MM.1S (cell line): ENCODE results near the gene DNA2.
"Not testable (repeated sequence)": the region's sequence is repeated elsewhere in the genome, so short reads cannot be mapped to it uniquely, and the experiment has no call there.

ENCODE experiments used
- DNase-seq: peaks from one replicate; pipeline ENCODE4 v3.0.0-alpha.2; 2015
- H2AFZ ChIP-seq: fragments of 300-600 bp; sonication (generic); 2 replicates; pipeline ENCODE4 v1.6.0; 2016; ENCODE audit warnings: antibody characterized with exemption, low read length
- H3F3A ChIP-seq: fragments of 300-600 bp; sonication (generic); 2 replicates; pipeline ENCODE4 v1.6.1; 2016; ENCODE audit warnings: mild to moderate bottlenecking, antibody characterized with exemption, low read length, moderate library complexity, mixed read lengths; ENCODE audit not compliant: insufficient read depth
- H3K27ac ChIP-seq: fragments of 300-600 bp; sonication (generic); 2 replicates; pipeline ENCODE4 v1.5.1; 2016; ENCODE audit warnings: mild to moderate bottlenecking, low read length
- H3K27me3 ChIP-seq: fragments of 300-600 bp; sonication (generic); replicated peaks from 2 replicates; pipeline ENCODE4 v1.6.0; 2016; ENCODE audit warnings: low read length; ENCODE audit not compliant: insufficient read depth
- H3K36me3 ChIP-seq: fragments of 300-600 bp; sonication (generic); replicated peaks from 2 replicates; pipeline ENCODE4 v1.6.1; 2016; ENCODE audit warnings: mild to moderate bottlenecking, low read length, mixed read lengths; ENCODE audit not compliant: insufficient read depth
- H3K4me1 ChIP-seq: fragments of 300-600 bp; sonication (generic); 2 replicates; pipeline ENCODE4 v1.6.1; 2016; ENCODE audit warnings: low read length, mixed read lengths
- H3K4me2 ChIP-seq: fragments of 300-600 bp; sonication (generic); 2 replicates; pipeline ENCODE4 v1.6.0; 2016; ENCODE audit warnings: low read depth, low read length
- H3K4me3 ChIP-seq: fragments of 300-600 bp; sonication (generic); 2 replicates; pipeline ENCODE4 v1.5.1; 2016; ENCODE audit warnings: low read length, mixed read lengths
- H3K79me2 ChIP-seq: fragments of 300-600 bp; sonication (generic); 2 replicates; pipeline ENCODE4 v1.6.1; 2016; ENCODE audit warnings: mixed run types, low read length, mixed read lengths
- H3K9ac ChIP-seq: fragments of 300-600 bp; sonication (generic); 2 replicates; pipeline ENCODE4 v1.6.1; 2016; ENCODE audit warnings: low read length, mixed read lengths
- H3K9me2 ChIP-seq: fragments of 300-600 bp; sonication (generic); replicated peaks from 2 replicates; pipeline ENCODE4 v1.6.1; 2016; ENCODE audit warnings: mild to moderate bottlenecking, low read length, mixed read lengths; ENCODE audit not compliant: insufficient read depth
- H3K9me3 ChIP-seq: fragments of 300-600 bp; sonication (generic); replicated peaks from 2 replicates; pipeline ENCODE4 v1.6.1; 2016; ENCODE audit warnings: mild to moderate bottlenecking, low read length, mixed read lengths; ENCODE audit not compliant: insufficient read depth
- H4K20me1 ChIP-seq: fragments of 300-600 bp; sonication (generic); 2 replicates; pipeline ENCODE4 v1.6.1; 2016; ENCODE audit warnings: mild to moderate bottlenecking, low read length, moderate library complexity, mixed read lengths; ENCODE audit not compliant: insufficient read depth
- CTCF ChIP-seq: fragments of 300-600 bp; sonication (generic); IDR thresholded peaks from 2 replicates; pipeline ENCODE4 v1.5.1; 2016; ENCODE audit warnings: antibody characterized with exemption, low read length, mixed read lengths
- EZH2 ChIP-seq: fragments of 300-600 bp; sonication (generic); optimal IDR thresholded peaks from 2 replicates; pipeline ENCODE3; 2017; ENCODE audit warnings: low read depth, mild to moderate bottlenecking, antibody characterized with exemption, low read length, mixed read lengths
- EZH2phosphoT487 ChIP-seq: fragments of 300-600 bp; sonication (generic); IDR thresholded peaks from 2 replicates; pipeline ENCODE4 v1.6.1; 2018; ENCODE audit warnings: antibody characterized with exemption, low read length

DNA2 gene

GRCh38 chr10:68471063-68471585, 649 bp downstream of the DNA2 start:
- no peaks in the 10 kb centered on the region for H3K9me2 ChIP-seq
- no peaks in the 10 kb centered on the region for H3K9me3 ChIP-seq
- peak overlapping the region; percentile 82; the same call in 1 of the 2 replicates for H3K27ac ChIP-seq
- no peaks in the 10 kb centered on the region for H3K27me3 ChIP-seq
- peak overlapping the region; percentile 80 for H3K4me2 ChIP-seq
- H2AFZ ChIP-seq, result peak overlapping the region; percentile 100
- H3K4me1 ChIP-seq, result peaks cover 5% of the 10 kb centered on the region; the same call in 1 of the 2 replicates
- H3K4me3 ChIP-seq, result peak overlapping the region; percentile 82
- no peak for TF ChIP-seq EZH2phosphoT487
- no peak for TF ChIP-seq CTCF
- TF ChIP-seq EZH2, result no peak
- H3K36me3 ChIP-seq, result peaks cover 8% of the 10 kb centered on the region; the same call in 1 of the 2 replicates
- H3K9ac ChIP-seq, result peak overlapping the region; percentile 90
- H3K79me2 ChIP-seq, result peaks cover 44% of the 10 kb centered on the region
- DNase-seq, result no peak
- peaks cover 9% of the 10 kb centered on the region; the same call in 1 of the 2 replicates for H3F3A ChIP-seq
- H4K20me1 ChIP-seq, result no peaks in the 10 kb centered on the region

- Histone ChIP-seq H3K9me2 (no peaks in the 10 kb centered on the region), H3K27me3 (no peaks in the 10 kb centered on the region), H4K20me1 (no peaks in the 10 kb centered on the region), H3K4me2 (peak overlapping the region; percentile 80), H3K27ac (no peak overlapping the region), H3K4me3 (peak overlapping the region; percentile 82), H3F3A (peaks cover 9% of the 10 kb centered on the region; the same call in 1 of the 2 replicates), H3K9me3 (no peaks in the 10 kb centered on the region), H3K9ac (no peak overlapping the region), H3K4me1 (peaks cover 5% of the 10 kb centered on the region; the same call in 1 of the 2 replicates), H3K79me2 (peaks cover 44% of the 10 kb centered on the region), H3K36me3 (peaks cover 8% of the 10 kb centered on the region; the same call in 1 of the 2 replicates), H2AFZ (no peak overlapping the region)
- no peak for DNase-seq
- no peak for TF ChIP-seq EZH2phosphoT487
- no peak for TF ChIP-seq EZH2
- TF ChIP-seq CTCF, result no peak
Measured at GRCh38 chr10:68470300-68470699, 1.5 kb downstream of the DNA2 start.

GRCh38 chr10:68469838-68470237, 1.9 kb downstream of the DNA2 start:
- Histone ChIP-seq H3K4me2 (peak overlapping the region; percentile 80; the same call in 1 of the 2 replicates), H3K27me3 (no peaks in the 10 kb centered on the region), H3K36me3 (peaks cover 8% of the 10 kb centered on the region; the same call in 1 of the 2 replicates), H3K27ac (no peak overlapping the region), H3K79me2 (peaks cover 44% of the 10 kb centered on the region), H3K4me3 (no peak overlapping the region), H3F3A (peaks cover 9% of the 10 kb centered on the region; the same call in 1 of the 2 replicates), H2AFZ (no peak overlapping the region), H3K9me3 (no peaks in the 10 kb centered on the region), H3K9ac (no peak overlapping the region), H4K20me1 (no peaks in the 10 kb centered on the region), H3K4me1 (peaks cover 5% of the 10 kb centered on the region; the same call in 1 of the 2 replicates), H3K9me2 (no peaks in the 10 kb centered on the region)
- no peak for TF ChIP-seq CTCF
- no peak for TF ChIP-seq EZH2
- no peak for TF ChIP-seq EZH2phosphoT487
- DNase-seq, result no peak

- not testable (repeated sequence) for H3K4me2 ChIP-seq, H3F3A ChIP-seq, H4K20me1 ChIP-seq, H3K27me3 ChIP-seq, H3K4me3 ChIP-seq, H3K9me3 ChIP-seq, H3K27ac ChIP-seq, H3K9ac ChIP-seq, DNase-seq, H3K9me2 ChIP-seq, H2AFZ ChIP-seq, H3K4me1 ChIP-seq
- Histone ChIP-seq H3K79me2 (peaks cover 28% of the 10 kb centered on the region), H3K36me3 (peaks cover 11% of the 10 kb centered on the region; the same call in 1 of the 2 replicates)
Measured at GRCh38 chr10:68464729-68465128, 7.0 kb downstream of the DNA2 start.
